ENCODE measurements around the gene DNAH1. TPM values are rescaled to one million over a fixed set of nuclear protein-coding genes. Genes with fewer than 3 reads are reported as not detected.

Gene DNAH1
- 0.42 and 0.64 TPM in 2 replicates for total RNA-seq (2016; rRNA removed; fragmentation: Illumina TruSeq; extraction: Trizol)
- under 0.01 and 0.35 TPM in 2 replicates for total RNA-seq (2016; cell fraction: cytosol; rRNA removed; fragmentation: Illumina TruSeq; extraction: Trizol; ENCODE audit: low read depth)
- 0.18 and 0.74 TPM in 2 replicates for total RNA-seq (2016; cell fraction: insoluble cytoplasmic fraction; rRNA removed; fragmentation: Illumina TruSeq; extraction: Trizol)
- 0.07 and 0.22 TPM in 2 replicates for total RNA-seq (2016; cell fraction: membrane; rRNA removed; fragmentation: Illumina TruSeq; extraction: Trizol)
- total RNA-seq (2016; cell fraction: nucleus; rRNA removed; fragmentation: Illumina TruSeq; extraction: Trizol), result 1.7 and 2.1 TPM in 2 replicates
- polyA plus RNA-seq (2011; rRNA removed), result 3.5 and 4.8 TPM in 2 replicates
- polyA plus RNA-seq (2011; cell fraction: cytosol; rRNA removed), result 0.85 and 1.5 TPM in 2 replicates
- 32.0 and 33.0 TPM in 2 replicates for polyA plus RNA-seq (2011; cell fraction: nucleus; rRNA removed)
- polyA plus RNA-seq (2012), result 2.0 and 3.0 TPM in 2 replicates
- polyA plus RNA-seq (2016; cell fraction: cytosol; fragmentation: Illumina TruSeq; extraction: Trizol; ENCODE audit: low read depth), result 0.07 TPM in 1 of 2 replicates, not detected in the other
- 0.13 and 0.34 TPM in 2 replicates for polyA plus RNA-seq (2016; cell fraction: insoluble cytoplasmic fraction; fragmentation: Illumina TruSeq; extraction: Trizol; ENCODE audit: low read depth)
- 0.09 and 0.14 TPM in 2 replicates for polyA plus RNA-seq (2016; cell fraction: membrane; fragmentation: Illumina TruSeq; extraction: Trizol; ENCODE audit: low read depth)
- 1.9 and 2.5 TPM in 2 replicates for polyA plus RNA-seq (2016; cell fraction: nucleus; fragmentation: Illumina TruSeq; extraction: Trizol; ENCODE audit: insufficient read depth, low read depth)
- polyA minus RNA-seq (2011; rRNA and poly(A)+ RNA removed; ENCODE audit: low replicate concordance), result 8.3 and 11.0 TPM in 2 replicates
- 0.35 and 0.99 TPM in 2 replicates for polyA minus RNA-seq (2011; cell fraction: cytosol; rRNA and poly(A)+ RNA removed)
- 12.2 and 14.8 TPM in 2 replicates for polyA minus RNA-seq (2011; cell fraction: nucleus; rRNA and poly(A)+ RNA removed)
- Bru-seq, nascent RNA, result percentile 43 among the genes with signal in this experiment
- BruChase-seq, experiment 1, labeled RNA remaining after a 6-hour chase, result percentile 38 among the genes with signal in this experiment
- percentile 48 among the genes with signal in this experiment for BruChase-seq, experiment 2, labeled RNA remaining after a 2-hour chase
- long read RNA-seq, experiment 1, result 0 reads
- long read RNA-seq, experiment 2, partial matches to known transcripts, result 1 of 2 reads
- long read RNA-seq, experiment 2, other reads (novel, unspliced or antisense), result 1 of 2 reads

GRCh38 chr3:52315977-52316764 lies at the start of gene DNAH1:
TSS of gene DNAH1 (plus strand) at chr3:52316319. CDS start at chr3:52322443, 6,124 bp downstream.
- Histone ChIP-seq H3K4me1 (ENCODE audit: insufficient read depth, low read length) (peaks cover 22% of the 10 kb centered on the region), H3K27ac (ENCODE audit: extremely low read length, insufficient read depth, low read length) (no peak within 1 kb of the TSS), H3K4me3 (replicated peaks in 1 of 3; ENCODE audit: insufficient read depth in 1 of 3, low read depth in 2 of 3, low read length in 3 of 3) (no peak within 1 kb of the TSS), H3K9ac (ENCODE audit: insufficient read depth, low read depth, low read length) (no peak within 1 kb of the TSS), H3K79me2 (ENCODE audit: insufficient read depth, low read length) (no peaks in the 10 kb centered on the region), H3K36me3 (replicated peaks in 1 of 2; ENCODE audit: control insufficient read depth in 1 of 2, insufficient read depth in 2 of 2, low read length in 2 of 2) (no peaks in the 10 kb centered on the region), H4K20me1 (ENCODE audit: insufficient read depth, low read length) (peaks cover 3% of the 10 kb centered on the region; the same call in 1 of the 2 replicates), H3K4me2 (ENCODE audit: low read depth, low read length) (no peak within 1 kb of the TSS), H3K9me3 (ENCODE audit: low read length) (no peaks in the 10 kb centered on the region), H2AFZ (ENCODE audit: low read length) (no peak within 1 kb of the TSS), H3K27me3 (ENCODE audit: control insufficient read depth in 1 of 2, insufficient read depth in 2 of 2, low read length in 2 of 2) (no peaks in the 10 kb centered on the region; a peak in 1 of 5 replicates)
- ChIA-PET POLR2A (no interaction called here), CTCF (ENCODE audit: low intra/inter-chr PET ratio, low total read pairs) (no interaction called here)
- peak; percentile 53 for TF ChIP-seq RFX1 (IDR thresholded peaks at IDR 0.05)
- TF ChIP-seq MED13 (CRISPR knock-in tag; IDR thresholded peaks at IDR 0.05), result no peak
- 0 out of 2 replicates have a peak, but pooled peaks have one; percentile 20 for TF ChIP-seq LCORL (IDR thresholded peaks at IDR 0.05)
- no peak for TF ChIP-seq LCORL (CRISPR knock-in tag; IDR thresholded peaks at IDR 0.05)
- DNase-seq (ENCODE audit: low spot score) (no peak), ATAC-seq (no peak), FAIRE-seq (no peak)
- 100% methylated on average over 1 of the region's 3 CpGs for WGBS (ENCODE audit: low lambda C conversion rate)
- intact Hi-C loops (cut with micrococcal nuclease; ENCODE audit: unreplicated experiment) (no loop called here), in situ Hi-C loops (cut with HindIII; ENCODE audit: extremely low pct_ligation_motif_present, low pct_unique_long_range_greater_than_20kb) (no loop called here)
- no TSS peak for BruUV-seq (replicated peaks)
